ENCODE data around the gene CAPZB.

DNA sequence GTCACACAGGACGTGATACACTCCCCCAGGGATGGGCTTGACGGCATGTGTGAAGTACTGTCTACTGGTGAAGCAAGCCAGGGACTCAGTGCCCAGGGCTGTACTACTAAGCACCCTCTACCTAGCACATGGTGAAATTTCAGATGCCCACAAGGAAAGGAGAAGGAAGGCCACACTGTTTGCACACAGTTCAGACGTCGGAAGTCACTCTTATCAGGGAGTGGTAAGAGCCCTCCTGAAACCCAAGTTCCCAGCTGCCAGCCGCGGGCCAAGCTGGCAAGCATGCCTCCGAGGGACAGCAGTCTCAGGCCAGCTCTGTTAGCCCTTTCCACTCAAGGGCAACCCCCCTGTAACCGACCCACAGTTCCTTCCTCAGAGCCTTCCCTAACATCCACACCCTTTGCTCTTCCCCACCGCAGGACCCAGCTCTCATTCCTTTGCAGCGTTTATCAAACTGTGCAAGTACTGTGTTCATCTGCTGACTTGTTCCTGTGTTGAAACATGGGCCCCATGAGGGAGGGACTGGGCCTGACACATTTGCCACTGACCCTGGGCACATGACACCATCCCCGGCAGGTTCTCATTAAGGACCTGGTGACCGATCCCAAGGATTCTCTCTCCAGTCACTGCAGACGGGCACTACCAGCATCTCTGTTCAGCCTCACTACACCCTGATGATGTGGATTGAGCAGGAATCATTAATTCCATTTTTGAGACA, 114.7 kb downstream of the CAPZB start:
- TF ChIP-seq CTCF (IDR thresholded peaks at IDR 0.05): no peak
- no peak for TF ChIP-seq POLR2A (IDR thresholded peaks at IDR 0.05)
